K562 (cell line): ENCODE data around the gene EPS8. TPM values are rescaled to one million over a fixed set of nuclear protein-coding genes. Genes with fewer than 3 reads are reported as not detected.

Experiments used
- ATAC-seq: fragments of 200-7000 bp; cut with Tn5 transposase; 3 replicates; pipeline ENCODE4 v1.9.1; 2020; ENCODE audit warnings: moderate library complexity
- BruUV-seq: library from RNA; stranded (reverse); fragments of 400-500 nt; replicated peaks from 2 replicates; lab custom pipeline; 2021; lab: Mats Ljungman, UMichigan
- CTCF ChIA-PET: fragments of 300-600 bp; formaldehyde crosslinking; extraction: SDS; loops from one replicate; lab custom pipeline; 2021; ENCODE audit warnings: low intra/inter-chr PET ratio; lab: Yijun Ruan, JAX
- POLR2A ChIA-PET: fragments of 300-600, 350-650 bp; sonication (Branson Sonifier 250); formaldehyde crosslinking; extraction: SDS; loops from one replicate; lab custom pipeline; 2021; ENCODE audit warnings: antibody characterized with exemption, inconsistent platforms; lab: Yijun Ruan, JAX
- DNase-seq, 4 experiments: peaks; one replicate each; pipeline versions ENCODE4 v3.0.0 to v3.0.0-alpha.2; 2011 to 2018; ENCODE audit warnings: low spot score in 3 of 4, mixed read lengths in 3 of 4; ENCODE audit errors: extremely low read depth in 1 of 4
- FAIRE-seq: peaks from 2 replicates; lab custom pipeline; 2011; peaks lifted over from hg19 to GRCh38; lab: Jason Lieb, UNC
- H2AFZ ChIP-seq: 2 replicates; pipeline ENCODE4 v1.6.0; 2011; ENCODE audit warnings: low read depth, low read length, control low read depth, inconsistent platforms
- H3K27ac ChIP-seq: fragments of 200-600 bp; 3 replicates; pipeline ENCODE4 v1.8.0; 2011; ENCODE audit warnings: low read depth, mild to moderate bottlenecking, control low read depth, inconsistent platforms, low read length, moderate library complexity, mixed read lengths; ENCODE audit errors: extremely low read depth
- H3K27me3 ChIP-seq, 2 experiments: fragments of 300-600 bp in 1 of 2; 2 replicates in 1 of 2; 3 replicates in 1 of 2; pipeline versions ENCODE4 v1.6.0 to v1.8.0; 2011; ENCODE audit warnings: inconsistent platforms in 2 of 2, low read length in 2 of 2, mild to moderate bottlenecking in 1 of 2, mixed read lengths in 1 of 2, moderate library complexity in 1 of 2; ENCODE audit not compliant: control insufficient read depth in 2 of 2, insufficient read depth in 2 of 2
- H3K36me3 ChIP-seq: fragments of 300-600 bp; 3 replicates; pipeline ENCODE4 v1.8.0; 2011; ENCODE audit warnings: mild to moderate bottlenecking, low read length, inconsistent platforms; ENCODE audit not compliant: control insufficient read depth, insufficient read depth
- H3K4me1 ChIP-seq, 2 experiments: fragments of 200-600 bp in 1 of 2; replicated peaks in 1 of 2; 2 replicates in 1 of 2; 3 replicates in 1 of 2; pipeline versions ENCODE4 v1.5.1 to v1.8.0; 2011; ENCODE audit warnings: inconsistent platforms in 2 of 2, low read length in 2 of 2, mild to moderate bottlenecking in 1 of 2, mixed read lengths in 1 of 2, moderate library complexity in 1 of 2; ENCODE audit not compliant: control insufficient read depth in 2 of 2, insufficient read depth in 2 of 2
- H3K4me2 ChIP-seq: 2 replicates; pipeline ENCODE4 v1.6.1; 2011; ENCODE audit warnings: low read length, control low read depth, inconsistent platforms, mixed read lengths; ENCODE audit not compliant: insufficient read depth
- H3K4me3 ChIP-seq: fragments of 200-600 bp; sonication (generic), shearing (Covaris generic); 2 replicates; pipeline ENCODE4 v1.5.1; 2016; ENCODE audit warnings: control low read depth, inconsistent platforms
- H3K79me2 ChIP-seq: fragments of 200-600 bp; 3 replicates; pipeline ENCODE4 v1.8.0; 2011; ENCODE audit warnings: low read length, inconsistent platforms; ENCODE audit not compliant: control insufficient read depth, insufficient read depth
- H3K9ac ChIP-seq, 2 experiments: 2 replicates each; pipeline versions ENCODE4 v1.6.0 to v1.6.1; 2011; ENCODE audit warnings: low read depth in 2 of 2, low read length in 2 of 2, control low read depth in 1 of 2, inconsistent platforms in 1 of 2, mild to moderate bottlenecking in 1 of 2, mixed read lengths in 1 of 2; ENCODE audit not compliant: insufficient read depth in 1 of 2
- H3K9me1 ChIP-seq: one replicate; pipeline ENCODE4 v1.6.0; 2011; ENCODE audit warnings: inconsistent platforms, mild to moderate bottlenecking, low read length, moderate library complexity; ENCODE audit not compliant: control insufficient read depth, insufficient read depth
- H3K9me3 ChIP-seq: replicated peaks from 2 replicates; pipeline ENCODE4 v1.5.1; 2011; ENCODE audit warnings: low read depth, low read length, inconsistent platforms; ENCODE audit not compliant: control insufficient read depth, insufficient read depth
- H4K20me1 ChIP-seq: replicated peaks from 2 replicates; pipeline ENCODE4 v1.6.1; 2011; ENCODE audit warnings: low read length, inconsistent platforms, mixed read lengths; ENCODE audit not compliant: control insufficient read depth, insufficient read depth
- FOXP1 ChIP-seq: sonication (generic); formaldehyde crosslinking; IDR thresholded peaks from 2 replicates; pipeline ENCODE4 v1.8.0; 2022; ENCODE audit warnings: mild to moderate bottlenecking, missing genetic modification reagents
- HDAC3 ChIP-seq: fragments of 450-650 bp; IDR thresholded peaks from 2 replicates; pipeline ENCODE4 v1.6.1; 2018; ENCODE audit warnings: borderline replicate concordance, mild to moderate bottlenecking, moderate library complexity; ENCODE audit not compliant: partially characterized antibody
- HDGF ChIP-seq: fragments of 450-650 bp; IDR thresholded peaks from 2 replicates; pipeline ENCODE4 v1.6.1; 2016
- HINFP ChIP-seq: fragments of 450-650 bp; conservative IDR thresholded peaks from 2 replicates; pipeline ENCODE4 v1.6.1; 2016; ENCODE audit warnings: missing genetic modification characterization, low read depth, mild to moderate bottlenecking, control low read depth, missing compliant biosample characterization
- HMBOX1 ChIP-seq: sonication (generic); IDR thresholded peaks from 2 replicates; pipeline ENCODE4 v1.6.1; 2016
- IFI16 ChIP-seq: fragments of 250-450 bp; sonication (Bioruptor Pico); IDR thresholded peaks from 2 replicates; pipeline ENCODE4 v2.1.2; 2022; ENCODE audit warnings: mild to moderate bottlenecking, inconsistent platforms
- JUND ChIP-seq, 2 experiments: IDR thresholded peaks; 2 replicates in 1 of 2; 3 replicates in 1 of 2; pipeline ENCODE4 v1.6.1; 2011; ENCODE audit warnings: borderline replicate concordance in 2 of 2, low read depth in 2 of 2, low read length in 2 of 2, improper control_type of control experiment in 1 of 2, missing biosample characterization in 1 of 2, missing genetic modification characterization in 1 of 2, missing genetic modification reagents in 1 of 2
- NFE2 ChIP-seq: IDR thresholded peaks from 2 replicates; pipeline ENCODE4 v1.6.1; 2014; ENCODE audit warnings: antibody characterized with exemption, low read depth
- NR1H2 ChIP-seq: sonication (generic); formaldehyde crosslinking; IDR thresholded peaks from 2 replicates; pipeline ENCODE4 v1.4.0; 2020; ENCODE audit warnings: mild to moderate bottlenecking, missing genetic modification reagents
- PHF8 ChIP-seq: fragments of 200-600 bp; sonication (generic); IDR thresholded peaks from 2 replicates; pipeline ENCODE4 v1.6.1; 2012; ENCODE audit warnings: mixed run types, mild to moderate bottlenecking, inconsistent platforms, low read length, moderate library complexity, borderline replicate concordance
- POLR2A ChIP-seq: fragments of 450-650 bp; conservative IDR thresholded peaks from 2 replicates; pipeline ENCODE4 v1.6.1; 2016
- RBFOX2 ChIP-seq: fragments of 200-400 bp; formaldehyde crosslinking; IDR thresholded peaks from 2 replicates; pipeline ENCODE4 v1.6.1; 2017; ENCODE audit warnings: low read depth, mild to moderate bottlenecking, low read length, moderate library complexity
- TAF7 ChIP-seq: fragments of 450-650 bp; IDR thresholded peaks from 2 replicates; pipeline ENCODE4 v1.6.1; 2016; ENCODE audit warnings: missing genetic modification characterization, missing compliant biosample characterization
- THRAP3 ChIP-seq: fragments of 450-650 bp; IDR thresholded peaks from 2 replicates; pipeline ENCODE4 v1.6.1; 2016; ENCODE audit warnings: mild to moderate bottlenecking, inconsistent platforms, borderline replicate concordance
- ZBTB5 ChIP-seq: fragments of 450-650 bp; IDR thresholded peaks from 2 replicates; pipeline ENCODE4 v1.6.1; 2017; ENCODE audit warnings: antibody characterized with exemption
- ZFP36 ChIP-seq: fragments of 150-350 bp; IDR thresholded peaks from 2 replicates; pipeline ENCODE4 v1.6.1; 2018; ENCODE audit warnings: low read length, low read depth; ENCODE audit not compliant: partially characterized antibody
- ZNF184 ChIP-seq: sonication (generic); formaldehyde crosslinking; IDR thresholded peaks from 2 replicates; pipeline ENCODE4 v1.5.0; 2020; ENCODE audit warnings: missing genetic modification reagents
- ZNF274 ChIP-seq: IDR thresholded peaks from 2 replicates; pipeline ENCODE4 v1.6.1; 2011; ENCODE audit warnings: low read depth, mild to moderate bottlenecking, low read length, moderate library complexity, borderline replicate concordance
- ZNF668 ChIP-seq: fragments of 250-450 bp; sonication (Bioruptor Pico); IDR thresholded peaks from 2 replicates; pipeline ENCODE4 v1.8.0; 2022; ENCODE audit warnings: mild to moderate bottlenecking, inconsistent platforms
- WGBS: fragments of 100-300 bp; shearing (Covaris generic); methylation state at CpG from one replicate; pipeline ENCODE4 v1.1.6; 2016; ENCODE audit warnings: low coverage, mixed read lengths; ENCODE audit not compliant: insufficient coverage; ENCODE audit errors: missing lambda C conversion rate; 5-methylcytosine and 5-hydroxymethylcytosine counted together
- in situ Hi-C: fragments of 300-500 bp; cut with MboI; formaldehyde crosslinking; loops from 4 replicates; pipeline ENCODE4 v1.15.0; 2018; ENCODE audit warnings: inconsistent platforms, mixed read lengths
- intact Hi-C: fragments of 100-400 bp; cut with micrococcal nuclease; formaldehyde crosslinking; loops from 2 replicates; pipeline ENCODE4 v1.14.2; 2022
- polyA plus RNA-seq, 8 experiments: library from polyadenylated mRNA; depleted of rRNA in 4 of 8; stranded (reverse) in 5 of 8; unstranded in 3 of 8; fragments of >200 nt; fragmentation: Nextera tagmentation in 2 of 8; fragmentation: Illumina TruSeq in 1 of 8; extraction: Ambion mirVana in 2 of 8; extraction: Trizol in 1 of 8; gene quantifications; 2 replicates each; pipeline versions ENCODE4 v1.2.1 to v1.2.3, GENCODE V29; 2011 to 2014; ENCODE audit warnings: inconsistent platforms in 1 of 8, missing spikeins in 1 of 8
- total RNA-seq, 7 experiments: library from RNA; depleted of rRNA in 6 of 7; stranded (reverse); fragments of >200 nt in 6 of 7; fragmentation: Illumina TruSeq in 2 of 7; extraction: Trizol in 2 of 7; gene quantifications; 2 replicates each; pipeline versions ENCODE4 v1.2.1 to v1.2.3, GENCODE V29; 2011 to 2021; ENCODE audit warnings: low replicate concordance in 1 of 7

Gene EPS8
- total and polyA plus RNA-seq, 9 of the 15 experiments (the other 6 are each of a cell fraction or from before 2014, with no cell fraction given) = 0.10 to 1.9 (median 0.33) TPM

- CTCF ChIA-PET = no interaction called here
- POLR2A ChIA-PET = no interaction called here
- Histone ChIP-seq H3K9ac (no peak overlapping the region), H3K27me3 (no peaks in the 10 kb centered on the region), H3K4me2 (no peak overlapping the region), H3K4me1 (no peaks in the 10 kb centered on the region), H3K9me3 (no peaks in the 10 kb centered on the region), H3K36me3 (no peaks in the 10 kb centered on the region), H3K27ac (no peak overlapping the region), H3K79me2 (no peaks in the 10 kb centered on the region), H3K4me3 (no peak overlapping the region), H2AFZ (no peak overlapping the region), H3K9me1 (no peaks in the 10 kb centered on the region), H4K20me1 (no peaks in the 10 kb centered on the region)
- 1% methylated on average over 8 of the region's 8 CpGs for WGBS
- DNase-seq (peak in 1 of 4 experiments; percentile 30), FAIRE-seq (no peak), ATAC-seq (no peak)
- BruUV-seq = no TSS peak
- in situ Hi-C loops = no loop called here
- intact Hi-C loops = no loop called here
- TF ChIP-seq JUND (IDR thresholded peaks at IDR 0.05; ENCODE audit: borderline replicate concordance, low read depth, low read length) (no peak), JUND (tag; IDR thresholded peaks at IDR 0.05; ENCODE audit: borderline replicate concordance, low read depth, low read length) (no peak), HMBOX1 (no peak), ZNF668 (CRISPR knock-in tag) (no peak), HINFP (tag) (peak; percentile 86), THRAP3 (no peak), HDGF (no peak), TAF7 (tag) (0 out of 2 replicates have a peak, but pooled peaks have one; percentile 44), PHF8 (peak; percentile 16; the same call in 1 of the 2 replicates), ZNF184 (CRISPR knock-in tag) (no peak), IFI16 (no peak), FOXP1 (0 out of 2 replicates have a peak, but pooled peaks have one; percentile 38), POLR2A (no peak), NR1H2 (CRISPR knock-in tag) (no peak), RBFOX2 (peak; percentile 62), HDAC3 (no peak), ZNF274 (no peak), ZBTB5 (no peak), ZFP36 (no peak), NFE2 (no peak)
Observed at GRCh38 chr12:15688202-15688736, 100.9 kb downstream of the EPS8 start.
